HEK293T (cell line): ENCODE measurements around the gene DNAJB12.

ENCODE experiments used
- CTCF ChIA-PET: fragments of 350-600 bp; formaldehyde crosslinking; extraction: SDS; loops from one replicate; lab custom pipeline; 2021; ENCODE audit warnings: antibody characterized with exemption, inconsistent platforms; lab: Yijun Ruan, JAX
- POLR2A ChIA-PET: fragments of 350-600 bp; formaldehyde crosslinking; extraction: SDS; loops from one replicate; lab custom pipeline; 2020; ENCODE audit warnings: antibody characterized with exemption, inconsistent platforms; lab: Yijun Ruan, JAX
- DNase-seq: peaks from one replicate; pipeline ENCODE4 v3.0.0; 2012; ENCODE audit warnings: mixed read lengths; ENCODE audit errors: extremely low spot score
- ARNT ChIP-seq: fragments of 450-650 bp; IDR thresholded peaks from 2 replicates; pipeline ENCODE4 v1.6.1; 2017; ENCODE audit warnings: mild to moderate bottlenecking
- BHLHE40 ChIP-seq: fragments of 450-650 bp; IDR thresholded peaks from 2 replicates; pipeline ENCODE4 v1.6.1; 2016; ENCODE audit warnings: mild to moderate bottlenecking, moderate library complexity, borderline replicate concordance
- CTBP1 ChIP-seq: fragments of 450-650 bp; IDR thresholded peaks from 2 replicates; pipeline ENCODE4 v1.6.1; 2016; ENCODE audit warnings: borderline replicate concordance
- ELF4 ChIP-seq: fragments of 450-650 bp; IDR thresholded peaks from 2 replicates; pipeline ENCODE4 v1.6.1; 2017; ENCODE audit warnings: antibody characterized with exemption
- FOXA1 ChIP-seq: fragments of 450-650 bp; IDR thresholded peaks from 2 replicates; pipeline ENCODE4 v1.6.1; 2016; ENCODE audit warnings: mild to moderate bottlenecking
- FOXK2 ChIP-seq: fragments of 450-650 bp; IDR thresholded peaks from 2 replicates; pipeline ENCODE4 v1.6.1; 2016; ENCODE audit warnings: mild to moderate bottlenecking
- FOXM1 ChIP-seq: fragments of 450-650 bp; IDR thresholded peaks from 2 replicates; pipeline ENCODE4 v1.6.1; 2017; ENCODE audit warnings: mild to moderate bottlenecking, borderline replicate concordance
- HDGF ChIP-seq: fragments of 450-650 bp; IDR thresholded peaks from 2 replicates; pipeline ENCODE4 v1.6.1; 2017; ENCODE audit warnings: antibody characterized with exemption, borderline replicate concordance
- L3MBTL2 ChIP-seq: fragments of 450-650 bp; conservative IDR thresholded peaks from 2 replicates; pipeline ENCODE4 v1.6.1; 2016; ENCODE audit warnings: mild to moderate bottlenecking
- LEF1 ChIP-seq: fragments of 450-650 bp; IDR thresholded peaks from 2 replicates; pipeline ENCODE4 v1.6.1; 2017; ENCODE audit warnings: mild to moderate bottlenecking, borderline replicate concordance
- NFRKB ChIP-seq: fragments of 450-650 bp; IDR thresholded peaks from 2 replicates; pipeline ENCODE4 v1.6.1; 2016; ENCODE audit warnings: mild to moderate bottlenecking, moderate library complexity
- PKNOX1 ChIP-seq: fragments of 450-650 bp; IDR thresholded peaks from 2 replicates; pipeline ENCODE4 v1.6.1; 2016
- SP1 ChIP-seq: fragments of 450-650 bp; IDR thresholded peaks from 2 replicates; pipeline ENCODE4 v1.6.1; 2017
- SUZ12 ChIP-seq: fragments of 450-650 bp; IDR thresholded peaks from 2 replicates; pipeline ENCODE4 v1.6.1; 2016; ENCODE audit warnings: mild to moderate bottlenecking
- TARDBP ChIP-seq: fragments of 450-650 bp; IDR thresholded peaks from 2 replicates; pipeline ENCODE4 v1.6.1; 2016
- ZNF384 ChIP-seq: fragments of 450-650 bp; IDR thresholded peaks from 2 replicates; pipeline ENCODE4 v1.6.1; 2016

The DNAJB12 gene

GRCh38 chr10:72322280-72323058, 32.2 kb downstream of the DNAJB12 start:
- TF ChIP-seq FOXM1 (no peak), TARDBP (no peak), LEF1 (no peak), ELF4 (no peak), NFRKB (no peak), CTBP1 (no peak), ZNF384 (no peak), SP1 (no peak)
- DNase-seq = no peak
- POLR2A ChIA-PET = interaction anchor here (1.1 to 22.3 kb wide), 13 partner anchors 8 to 93 kb away, joined by 3 to 517 read pairs (median 11); partner anchors contain the start of gene DDIT4
- CTCF ChIA-PET = interaction anchor here (0.7 to 1.4 kb wide), 3 partner anchors 45 to 79 kb away, joined by 3 to 4 read pairs (median 3); no protein-coding TSS in a partner anchor

- CTCF ChIA-PET = interaction anchor here (0.5 to 1.4 kb wide), 4 partner anchors 43 to 78 kb away, joined by 3 to 4 read pairs (median 3); no protein-coding TSS in a partner anchor
- POLR2A ChIA-PET = interaction anchor here (1.1 to 22.3 kb wide), 14 partner anchors 9 to 231 kb away, joined by 3 to 517 read pairs (median 10); partner anchors contain the start of gene DDIT4
- no peak for DNase-seq
- TF ChIP-seq LEF1 = no peak
- no peak for TF ChIP-seq PKNOX1
- TF ChIP-seq L3MBTL2 = no peak
- TF ChIP-seq ARNT = no peak
- TF ChIP-seq SUZ12 = no peak
- no peak for TF ChIP-seq SP1
- TF ChIP-seq ZNF384 = no peak
Measured at GRCh38 chr10:72322030-72322279, 32.8 kb downstream of the DNAJB12 start.

- ChIA-PET POLR2A (interaction anchor here (0.7 to 22.3 kb wide), 24 partner anchors 9 to 264 kb away, joined by 3 to 517 read pairs (median 6); partner anchors contain the start of genes DDIT4 and DNAJB12), CTCF (interaction anchor here (0.5 to 1.9 kb wide), 8 partner anchors 36 to 249 kb away, joined by 3 to 11 read pairs (median 3); no protein-coding TSS in a partner anchor)
- no peak for DNase-seq
- TF ChIP-seq TARDBP = no peak
- TF ChIP-seq PKNOX1 = no peak
- no peak for TF ChIP-seq ELF4
- no peak for TF ChIP-seq LEF1
- no peak for TF ChIP-seq SUZ12
- TF ChIP-seq FOXM1 = no peak
- TF ChIP-seq ZNF384 = no peak
- no peak for TF ChIP-seq L3MBTL2
- TF ChIP-seq ARNT = no peak
- no peak for TF ChIP-seq FOXA1
- no peak for TF ChIP-seq HDGF
- TF ChIP-seq BHLHE40 = no peak
- TF ChIP-seq CTBP1 = no peak
- no peak for TF ChIP-seq NFRKB
- no peak for TF ChIP-seq SP1
- no peak for TF ChIP-seq FOXK2
Measured at GRCh38 chr10:72321248-72322029, 33.3 kb downstream of the DNAJB12 start.

- ChIA-PET CTCF (interaction anchor here (0.6 to 1.9 kb wide), 6 partner anchors 20 to 248 kb away, joined by 3 to 11 read pairs (median 3); no protein-coding TSS in a partner anchor), POLR2A (interaction anchor here (0.7 to 22.3 kb wide), 22 partner anchors 9 to 263 kb away, joined by 3 to 517 read pairs (median 6); partner anchors contain the start of genes DDIT4 and DNAJB12)
- TF ChIP-seq NFRKB (no peak), SUZ12 (no peak), SP1 (no peak), TARDBP (no peak), FOXA1 (no peak), ARNT (no peak), ELF4 (no peak), PKNOX1 (no peak; the same call in 1 of the 2 replicates), HDGF (no peak), CTBP1 (no peak)
- DNase-seq = peak; percentile 50
Measured at GRCh38 chr10:72320676-72321247, 34.0 kb downstream of the DNAJB12 start.

- no peak for TF ChIP-seq L3MBTL2
- no peak for TF ChIP-seq ARNT
- TF ChIP-seq LEF1 = no peak
- DNase-seq = peak; percentile 74
- ChIA-PET CTCF (interaction anchor here (1.6 to 1.9 kb wide), 2 partner anchors 19 to 45 kb away, joined by 3 to 11 read pairs; no protein-coding TSS in a partner anchor), POLR2A (interaction anchor here (1.2 to 22.3 kb wide), 10 partner anchors 11 to 60 kb away, joined by 3 to 517 read pairs (median 12); partner anchors contain the start of genes DDIT4 and DNAJB12)
Measured at GRCh38 chr10:72319416-72320254, 35.1 kb downstream of the DNAJB12 start.
